Measurements from ENCODE around the gene CD84. TPM values are rescaled to one million over a fixed set of nuclear protein-coding genes. Genes with fewer than 3 reads are reported as not detected.

Gene CD84
- total RNA-seq (2022; extraction: Qiagen RNA extraction; ENCODE audit: low read depth) = not detected in 5 replicates

DNA sequence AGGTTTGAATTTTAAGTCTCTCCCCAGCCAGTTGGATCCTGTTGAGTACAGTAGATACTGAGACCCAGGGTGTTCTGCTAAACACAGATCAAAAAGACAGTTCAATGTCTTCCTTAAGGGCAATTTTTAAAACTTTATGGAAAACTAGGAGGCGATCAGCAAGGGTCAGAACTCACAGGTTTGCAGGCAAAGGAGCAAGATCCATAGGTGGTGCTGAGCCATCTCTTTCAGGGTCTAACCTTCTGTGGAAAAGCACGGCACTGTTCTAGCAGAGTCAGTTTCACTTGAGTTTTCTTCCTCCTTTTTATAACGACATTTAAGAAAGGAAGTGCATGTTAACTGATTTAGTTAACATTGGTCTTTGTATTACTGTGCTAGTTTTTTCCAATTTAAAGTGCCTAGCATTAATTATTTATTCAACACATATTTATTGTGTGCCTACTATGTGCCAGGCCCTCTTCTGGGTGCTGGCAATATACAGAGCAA, at the start of gene CD84:
Gene CD84, minus strand, starts transcription at position 281 of the 486 bp plus-strand sequence. Its CDS starts 59 bp downstream, at position 222.

DNA sequence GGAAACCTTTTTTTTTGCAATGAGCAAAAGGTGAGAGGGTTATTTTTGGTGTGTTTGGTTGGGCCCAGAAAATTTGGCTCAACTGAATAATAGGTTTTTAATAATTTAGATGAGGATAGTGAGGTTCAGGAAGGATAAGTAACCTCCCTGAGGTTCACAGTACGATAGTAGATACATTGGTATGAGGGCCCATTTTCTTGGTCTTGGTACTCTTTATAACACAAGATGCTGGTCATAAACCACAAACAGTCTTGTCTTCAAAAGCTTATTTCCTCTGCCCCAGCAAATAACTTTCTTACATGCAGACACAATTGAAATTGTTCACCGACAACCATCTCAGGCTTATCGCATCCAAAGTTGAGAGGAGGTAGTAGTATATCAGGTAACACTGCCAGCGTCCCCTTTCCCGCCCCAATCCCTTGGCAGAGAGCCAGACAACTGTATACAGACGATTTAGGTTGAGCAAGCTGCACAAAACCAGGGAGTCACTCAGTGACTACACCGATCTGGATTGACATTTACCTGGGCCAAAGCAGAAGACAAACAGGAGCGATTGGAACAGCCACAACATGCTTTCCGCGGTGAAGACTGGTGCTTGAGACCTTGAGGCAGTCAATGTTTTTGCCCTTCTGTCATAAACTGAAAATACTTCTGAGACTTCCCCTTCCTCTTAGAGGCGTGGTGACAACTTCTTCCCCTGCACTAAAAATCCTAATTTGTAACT, 56.5 kb downstream of the CD84 start, which contains the start of gene SLAMF6:
Gene SLAMF6, minus strand, starts transcription at position 634 of the 724 bp plus-strand sequence. Its CDS starts 63 bp downstream, at position 571.

Other genes starting within 250 kb of the CD84 start
- gene COPA, start 236.2 kb downstream of the CD84 start, total RNA-seq (2022; extraction: Qiagen RNA extraction; ENCODE audit: low read depth) = 76.9 to 94.9 TPM (median 83.2 TPM) in 5 replicates
- 40.2 to 51.7 TPM (median 46.3 TPM) in 5 replicates for gene NCSTN, start 236.1 kb downstream of the CD84 start, total RNA-seq (2022; extraction: Qiagen RNA extraction; ENCODE audit: low read depth)
- 0.34 to 0.79 TPM (median 0.47 TPM) in 5 replicates for gene NHLH1, start 212.4 kb downstream of the CD84 start, total RNA-seq (2022; extraction: Qiagen RNA extraction; ENCODE audit: low read depth)
- gene VANGL2, start 178.9 kb downstream of the CD84 start, total RNA-seq (2022; extraction: Qiagen RNA extraction; ENCODE audit: low read depth) = 0.50 to 1.2 TPM (median 0.91 TPM) in 5 replicates
- gene SLAMF6, start 56.2 kb downstream of the CD84 start, total RNA-seq (2022; extraction: Qiagen RNA extraction; ENCODE audit: low read depth) = not detected in 5 replicates
- gene SLAMF1, start 67.5 kb upstream of the CD84 start, total RNA-seq (2022; extraction: Qiagen RNA extraction; ENCODE audit: low read depth) = not detected in 5 replicates
- gene CD48, start 132.3 kb upstream of the CD84 start, total RNA-seq (2022; extraction: Qiagen RNA extraction; ENCODE audit: low read depth) = not detected in 5 replicates
- gene SLAMF7, start 159.8 kb upstream of the CD84 start, total RNA-seq (2022; extraction: Qiagen RNA extraction; ENCODE audit: low read depth) = 1.1 to 2.9 TPM (median 1.4 TPM) in 5 replicates
- gene LY9, start 216.7 kb upstream of the CD84 start, total RNA-seq (2022; extraction: Qiagen RNA extraction; ENCODE audit: low read depth) = 0.09 to 0.12 TPM (median 0.12 TPM) in 3 of 5 replicates, not detected in the others

Measured in A549 treated with ZK216348 at 1 μM for 4 hours (cell line).